Natural killer cell (primary cell): ENCODE measurements around the gene CLDN19. TPM values are rescaled to one million over a fixed set of nuclear protein-coding genes. Genes with fewer than 3 reads are reported as not detected.

Source experiments
- ATAC-seq, 3 donors: fragments of 150-1000 bp in 2 of 3; fragments of 200-7000 bp in 1 of 3; cut with Tn5 transposase; 1 replicate in 1 of 3; 2 replicates in 2 of 3; pipeline ENCODE4 v1.10.0; 2021; ENCODE audit warnings: mild to moderate bottlenecking in 2 of 3, moderate library complexity in 2 of 3
- DNase-seq, 2 donors: peaks; one replicate each; pipeline versions ENCODE4 v3.0.0 to v3.0.0-alpha.2; 2013 to 2021; ENCODE audit warnings: mixed read lengths in 1 of 2
- H3K27ac ChIP-seq: one replicate; pipeline ENCODE4 v1.5.1; 2013; ENCODE audit warnings: mild to moderate bottlenecking, low read length
- H3K27me3 ChIP-seq: one replicate; pipeline ENCODE4 v1.6.1; 2013; ENCODE audit warnings: low read length; ENCODE audit not compliant: control insufficient read depth, insufficient read depth
- H3K36me3 ChIP-seq: one replicate; pipeline ENCODE4 v1.6.1; 2013; ENCODE audit warnings: low read length; ENCODE audit not compliant: control insufficient read depth, insufficient read depth
- H3K4me1 ChIP-seq: one replicate; pipeline ENCODE4 v1.6.1; 2013; ENCODE audit warnings: low read length; ENCODE audit not compliant: control insufficient read depth, insufficient read depth
- H3K4me3 ChIP-seq: one replicate; pipeline ENCODE4 v1.5.1; 2013; ENCODE audit warnings: low read length
- H3K9me3 ChIP-seq: one replicate; pipeline ENCODE4 v1.6.1; 2013; ENCODE audit warnings: low read length; ENCODE audit not compliant: control insufficient read depth, insufficient read depth
- H3K27ac Mint-ChIP-seq, 2 donors: one replicate each; pipeline ENCODE4 v1.8.0; 2022; ENCODE audit warnings: mild to moderate bottlenecking in 2 of 2, mixed read lengths in 2 of 2, moderate library complexity in 1 of 2
- H3K27me3 Mint-ChIP-seq, 2 donors: one replicate each; pipeline ENCODE4 v1.8.0; 2022; ENCODE audit warnings: low read depth in 2 of 2, mixed read lengths in 2 of 2
- H3K36me3 Mint-ChIP-seq: one replicate; pipeline ENCODE4 v1.8.0; 2022; ENCODE audit warnings: mixed read lengths
- H3K4me1 Mint-ChIP-seq, 2 donors: one replicate each; pipeline ENCODE4 v1.8.0; 2022; ENCODE audit warnings: mixed read lengths in 2 of 2
- H3K4me3 Mint-ChIP-seq: one replicate; pipeline ENCODE4 v1.8.0; 2022; ENCODE audit warnings: mild to moderate bottlenecking, moderate library complexity, mixed read lengths
- H3K9me3 Mint-ChIP-seq, 2 donors: one replicate each; pipeline ENCODE4 v1.8.0; 2022; ENCODE audit warnings: mixed read lengths in 2 of 2
- WGBS: methylation state at CpG from one replicate; pipeline ENCODE4 v1.1.7; 2013; ENCODE audit warnings: missing lambda C conversion rate; ENCODE audit not compliant: insufficient coverage; 5-methylcytosine and 5-hydroxymethylcytosine counted together
- intact Hi-C: fragments of 100-400 bp; cut with micrococcal nuclease; formaldehyde crosslinking; loops from one replicate; pipeline ENCODE4 v1.14.2; 2022
- total RNA-seq, 4 donors: library from RNA; stranded (reverse); fragments of 120-200 nt in 1 of 4; gene quantifications; one replicate each; pipeline versions ENCODE4 v1.2.3 to v1.2.4, GENCODE V29; 2013 to 2022
- TF ChIP-seq, protein P1 (sequence below): fragments of 200-600 bp; IDR thresholded peaks from one replicate; pipeline ENCODE4 v1.8.0; 2022; ENCODE audit warnings: antibody characterized with exemption

The CLDN19 gene
- total RNA-seq, 3 donors from 2014 or later (not counting 1 experiment from before 2014, with no cell fraction given) = not detected

DNA sequence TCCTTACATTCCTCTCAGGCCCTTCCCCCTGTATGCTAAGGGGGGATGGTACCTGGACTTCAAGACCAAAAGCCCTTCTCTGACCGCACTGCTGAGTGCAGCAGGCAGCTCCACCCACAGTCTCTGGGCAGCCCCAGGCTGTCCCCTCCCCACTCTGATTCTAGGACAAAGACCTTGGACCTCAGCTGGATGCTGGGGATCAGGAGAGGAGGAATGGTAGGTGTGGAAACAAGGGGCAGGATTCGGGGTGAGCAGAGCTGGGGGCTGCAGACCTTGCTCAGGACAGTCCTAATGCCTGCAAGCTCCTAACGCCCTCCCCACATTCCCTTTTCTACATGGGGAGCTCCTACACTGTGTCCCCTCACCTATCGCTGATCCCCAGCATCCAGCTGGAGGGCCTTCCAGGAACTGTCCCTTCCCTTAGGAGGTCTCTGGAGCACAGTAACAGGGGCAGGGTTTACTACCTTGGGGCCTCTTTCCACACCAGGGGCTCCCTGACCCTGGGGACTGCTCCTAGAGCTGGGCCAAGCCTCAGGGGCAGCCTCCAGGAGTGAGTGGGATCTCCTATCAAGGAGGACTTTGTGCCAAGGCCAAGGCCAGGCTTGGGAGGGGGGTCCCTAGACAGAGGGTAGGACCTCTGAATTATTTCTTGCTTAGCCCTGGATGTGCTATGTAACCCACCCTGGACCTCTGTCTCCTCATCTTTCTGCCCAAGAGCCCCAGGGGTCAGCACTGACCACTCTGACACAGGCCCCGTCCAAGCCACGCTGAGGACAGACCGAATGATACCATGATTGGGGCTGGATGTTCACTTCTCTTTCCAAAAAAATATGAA is 5.6 kb downstream of the CLDN19 start:
- Mint-ChIP-seq H3K27ac (no peak overlapping the region), H3K4me1 (peaks cover 0 to 11% of the 10 kb centered on the region in 2 donors), H3K4me3 (no peak overlapping the region), H3K9me3 (no peaks in the 10 kb centered on the region), H3K27me3 (no peaks in the 10 kb centered on the region), H3K36me3 (no peaks in the 10 kb centered on the region)
- Histone ChIP-seq H3K27me3 (no peaks in the 10 kb centered on the region), H3K9me3 (no peaks in the 10 kb centered on the region), H3K4me1 (peaks cover 15% of the 10 kb centered on the region), H3K36me3 (no peaks in the 10 kb centered on the region), H3K4me3 (no peak overlapping the region), H3K27ac (no peak overlapping the region)
- WGBS = 94% methylated on average over 6 of the region's 7 CpGs
- TF ChIP-seq, protein P1, sequence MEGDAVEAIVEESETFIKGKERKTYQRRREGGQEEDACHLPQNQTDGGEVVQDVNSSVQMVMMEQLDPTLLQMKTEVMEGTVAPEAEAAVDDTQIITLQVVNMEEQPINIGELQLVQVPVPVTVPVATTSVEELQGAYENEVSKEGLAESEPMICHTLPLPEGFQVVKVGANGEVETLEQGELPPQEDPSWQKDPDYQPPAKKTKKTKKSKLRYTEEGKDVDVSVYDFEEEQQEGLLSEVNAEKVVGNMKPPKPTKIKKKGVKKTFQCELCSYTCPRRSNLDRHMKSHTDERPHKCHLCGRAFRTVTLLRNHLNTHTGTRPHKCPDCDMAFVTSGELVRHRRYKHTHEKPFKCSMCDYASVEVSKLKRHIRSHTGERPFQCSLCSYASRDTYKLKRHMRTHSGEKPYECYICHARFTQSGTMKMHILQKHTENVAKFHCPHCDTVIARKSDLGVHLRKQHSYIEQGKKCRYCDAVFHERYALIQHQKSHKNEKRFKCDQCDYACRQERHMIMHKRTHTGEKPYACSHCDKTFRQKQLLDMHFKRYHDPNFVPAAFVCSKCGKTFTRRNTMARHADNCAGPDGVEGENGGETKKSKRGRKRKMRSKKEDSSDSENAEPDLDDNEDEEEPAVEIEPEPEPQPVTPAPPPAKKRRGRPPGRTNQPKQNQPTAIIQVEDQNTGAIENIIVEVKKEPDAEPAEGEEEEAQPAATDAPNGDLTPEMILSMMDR = no peak
- no peak for DNase-seq
- ATAC-seq = no peak
- intact Hi-C loops = no loop called here

DNA sequence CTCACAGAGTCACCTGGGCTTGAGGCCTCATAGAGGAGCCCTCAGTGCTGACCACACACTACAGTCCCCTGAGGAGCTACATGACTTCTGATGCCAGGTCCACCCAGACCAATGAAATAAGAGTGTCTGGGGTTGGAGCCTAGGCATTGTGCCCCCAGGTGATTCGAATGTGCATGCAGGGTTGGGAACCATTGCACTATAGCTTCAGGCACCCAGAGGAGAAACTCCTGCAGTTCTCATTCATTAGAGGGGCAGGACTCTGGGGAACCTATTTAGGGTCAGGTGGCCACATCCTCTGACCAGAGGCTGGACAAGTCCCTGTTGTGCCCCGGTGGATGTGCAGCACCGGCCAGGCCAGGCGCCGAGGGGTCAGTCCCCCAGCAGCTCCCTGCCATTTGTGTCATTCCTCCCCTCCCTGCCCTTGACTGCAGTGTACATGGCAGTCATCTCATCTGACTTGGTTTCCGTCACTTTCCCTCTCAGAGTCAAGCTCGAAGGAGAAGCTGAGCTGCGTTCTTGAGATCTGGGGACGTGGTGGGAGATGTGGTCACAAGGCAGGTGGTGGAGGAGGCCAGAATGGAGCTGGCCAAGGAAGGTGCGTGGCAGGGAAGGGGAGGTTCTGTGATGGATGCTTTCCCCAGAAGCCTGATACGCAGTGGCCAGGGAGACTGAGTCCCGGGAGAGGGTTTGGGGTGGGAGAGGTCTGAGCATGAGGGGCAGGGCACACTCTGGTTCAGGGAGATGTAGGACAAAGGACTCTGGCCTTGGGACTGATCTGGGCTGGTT is 6.4 kb downstream of the CLDN19 start:
- Histone ChIP-seq H3K36me3 (no peaks in the 10 kb centered on the region), H3K9me3 (no peaks in the 10 kb centered on the region), H3K4me3 (no peak overlapping the region), H3K27ac (no peak overlapping the region), H3K27me3 (no peaks in the 10 kb centered on the region), H3K4me1 (peaks cover 15% of the 10 kb centered on the region)
- ATAC-seq = no peak
- H3K27ac Mint-ChIP-seq = no peak overlapping the region
- TF ChIP-seq, protein P1 = no peak
- no peaks in the 10 kb centered on the region for H3K36me3 Mint-ChIP-seq
- peaks cover 0 to 11% of the 10 kb centered on the region in 2 donors for H3K4me1 Mint-ChIP-seq
- no peaks in the 10 kb centered on the region for H3K27me3 Mint-ChIP-seq
- no peak for DNase-seq
- intact Hi-C loops = no loop called here
- 89% methylated on average over 12 of the region's 12 CpGs for WGBS
- H3K4me3 Mint-ChIP-seq = no peak overlapping the region
- no peaks in the 10 kb centered on the region for H3K9me3 Mint-ChIP-seq

DNA sequence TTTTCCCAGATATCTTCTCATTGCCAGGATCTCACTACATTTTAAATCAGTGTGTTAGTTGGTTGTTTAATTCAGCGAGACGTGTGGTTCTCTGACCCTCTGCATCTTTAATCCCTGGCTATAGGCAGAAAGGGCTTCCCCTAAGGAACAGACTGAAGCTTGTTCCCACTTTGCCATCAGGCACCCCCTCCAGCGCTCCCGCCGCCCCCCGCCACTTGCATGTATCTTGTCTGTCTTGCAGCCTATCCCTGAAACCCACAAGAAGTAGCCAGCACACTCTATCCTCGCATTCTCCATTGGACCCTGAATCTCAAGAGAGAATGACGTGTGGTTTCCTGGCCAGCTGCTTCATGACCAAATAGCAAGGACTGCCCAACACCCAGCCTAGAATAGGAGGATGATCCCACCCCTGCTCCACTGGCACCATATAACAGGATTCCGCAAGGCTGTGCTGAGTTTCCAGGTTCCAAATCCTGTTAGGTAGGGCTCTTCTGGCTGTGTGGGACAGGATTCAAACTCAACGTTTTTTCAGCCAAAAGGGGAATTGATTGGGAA is 7.8 kb downstream of the CLDN19 start:
- Histone ChIP-seq H3K9me3 (no peaks in the 10 kb centered on the region), H3K27me3 (no peaks in the 10 kb centered on the region), H3K36me3 (no peaks in the 10 kb centered on the region), H3K4me3 (no peak overlapping the region), H3K4me1 (peaks cover 11% of the 10 kb centered on the region), H3K27ac (no peak overlapping the region)
- Mint-ChIP-seq H3K4me1 (peaks cover 0 to 9% of the 10 kb centered on the region in 2 donors), H3K9me3 (no peaks in the 10 kb centered on the region), H3K27ac (no peak overlapping the region), H3K27me3 (no peaks in the 10 kb centered on the region), H3K36me3 (no peaks in the 10 kb centered on the region), H3K4me3 (no peak overlapping the region)
- ATAC-seq = no peak
- intact Hi-C loops = no loop called here
- 87% methylated on average over 10 of the region's 10 CpGs for WGBS
- TF ChIP-seq, protein P1 = no peak
- no peak for DNase-seq
